Upper lobe of left lung (tissue), 4 donors: ENCODE measurements around the gene SPPL2A.

Experiments
- POLR2A ChIP-seq, 4 donors: fragments of 450-650 bp; IDR thresholded peaks; one replicate each; pipeline ENCODE4 v1.5.1; 2016 to 2017; ENCODE audit warnings: antibody characterized with exemption in 4 of 4, mild to moderate bottlenecking in 2 of 4
- TF ChIP-seq, protein P1 (sequence below), 6 experiments: fragments of 450-650 bp in 4 of 6; fragments of 200-600 bp in 2 of 6; sonication (generic) in 2 of 6; IDR thresholded peaks; one replicate each; pipeline ENCODE4 v1.5.1; 2016 to 2019; ENCODE audit warnings: antibody characterized with exemption in 6 of 6

DNA sequence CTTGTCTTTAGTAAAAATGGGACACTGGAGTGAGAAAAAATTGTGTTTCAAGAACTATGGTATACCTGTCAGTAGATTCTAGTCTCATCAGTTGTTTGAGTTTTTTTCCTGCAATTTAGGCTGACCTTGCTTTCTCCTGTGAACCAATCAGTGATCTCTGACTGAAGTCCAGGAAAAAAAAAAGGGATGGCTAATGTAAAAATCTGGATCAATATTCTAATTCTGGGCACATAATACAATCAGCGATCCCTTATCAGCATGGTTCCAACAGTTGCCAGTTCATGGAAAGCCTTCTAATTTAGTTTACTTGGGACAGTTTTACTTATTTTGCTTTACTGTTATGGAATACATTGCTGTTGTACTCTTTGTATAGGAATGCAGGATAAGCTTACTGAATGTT is 95.9 kb downstream of the SPPL2A start:
- TF ChIP-seq, protein P1, sequence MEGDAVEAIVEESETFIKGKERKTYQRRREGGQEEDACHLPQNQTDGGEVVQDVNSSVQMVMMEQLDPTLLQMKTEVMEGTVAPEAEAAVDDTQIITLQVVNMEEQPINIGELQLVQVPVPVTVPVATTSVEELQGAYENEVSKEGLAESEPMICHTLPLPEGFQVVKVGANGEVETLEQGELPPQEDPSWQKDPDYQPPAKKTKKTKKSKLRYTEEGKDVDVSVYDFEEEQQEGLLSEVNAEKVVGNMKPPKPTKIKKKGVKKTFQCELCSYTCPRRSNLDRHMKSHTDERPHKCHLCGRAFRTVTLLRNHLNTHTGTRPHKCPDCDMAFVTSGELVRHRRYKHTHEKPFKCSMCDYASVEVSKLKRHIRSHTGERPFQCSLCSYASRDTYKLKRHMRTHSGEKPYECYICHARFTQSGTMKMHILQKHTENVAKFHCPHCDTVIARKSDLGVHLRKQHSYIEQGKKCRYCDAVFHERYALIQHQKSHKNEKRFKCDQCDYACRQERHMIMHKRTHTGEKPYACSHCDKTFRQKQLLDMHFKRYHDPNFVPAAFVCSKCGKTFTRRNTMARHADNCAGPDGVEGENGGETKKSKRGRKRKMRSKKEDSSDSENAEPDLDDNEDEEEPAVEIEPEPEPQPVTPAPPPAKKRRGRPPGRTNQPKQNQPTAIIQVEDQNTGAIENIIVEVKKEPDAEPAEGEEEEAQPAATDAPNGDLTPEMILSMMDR (IDR thresholded peaks at IDR 0.05), result no peak
- TF ChIP-seq POLR2A (IDR thresholded peaks at IDR 0.05), result no peak
